HG02943 (cell line): ENCODE results near the gene FYCO1.

Source experiments
- ATAC-seq: cut with Tn5 transposase; IDR thresholded peaks from one replicate; pipeline ENCODE4 v1.9.1; 2021; ENCODE audit warnings: mild to moderate bottlenecking, low read depth, moderate library complexity; ENCODE audit not compliant: unreplicated experiment

FYCO1 gene

DNA sequence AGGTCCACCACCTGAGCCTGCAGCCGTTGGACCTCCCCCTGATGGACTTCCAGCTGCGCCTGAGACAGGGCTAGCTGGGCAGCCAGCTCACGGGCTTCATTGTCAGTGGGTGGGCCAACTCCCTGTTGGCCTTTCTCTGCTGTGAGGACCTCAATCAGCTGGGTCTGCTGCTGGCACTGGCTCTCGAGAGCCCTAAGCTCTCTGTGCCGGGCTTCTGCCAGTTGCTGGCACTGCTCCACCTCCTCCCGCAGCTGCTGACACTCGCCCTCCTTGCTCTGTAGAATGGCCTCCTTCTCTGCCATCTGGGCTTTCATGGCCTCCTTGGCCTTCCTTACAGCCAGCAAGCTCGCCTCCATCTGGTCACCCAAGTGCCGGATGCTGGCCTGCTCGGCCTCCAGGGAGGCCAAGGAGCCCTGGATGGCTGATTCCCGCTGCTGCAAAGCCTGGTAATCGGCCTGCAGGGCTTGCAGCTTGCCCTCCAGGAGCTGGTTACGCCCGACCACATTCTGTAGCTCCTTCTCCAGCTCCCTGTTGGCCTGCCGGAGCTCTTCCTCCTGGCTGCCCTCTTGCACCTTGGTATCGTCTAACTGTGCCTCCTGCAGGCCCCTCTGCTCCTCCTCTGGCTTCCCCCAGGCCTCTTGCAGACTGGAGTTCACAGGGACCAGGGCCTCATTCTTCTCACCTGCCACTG lies 28.5 kb downstream of the FYCO1 start:
- ATAC-seq: no peak

DNA sequence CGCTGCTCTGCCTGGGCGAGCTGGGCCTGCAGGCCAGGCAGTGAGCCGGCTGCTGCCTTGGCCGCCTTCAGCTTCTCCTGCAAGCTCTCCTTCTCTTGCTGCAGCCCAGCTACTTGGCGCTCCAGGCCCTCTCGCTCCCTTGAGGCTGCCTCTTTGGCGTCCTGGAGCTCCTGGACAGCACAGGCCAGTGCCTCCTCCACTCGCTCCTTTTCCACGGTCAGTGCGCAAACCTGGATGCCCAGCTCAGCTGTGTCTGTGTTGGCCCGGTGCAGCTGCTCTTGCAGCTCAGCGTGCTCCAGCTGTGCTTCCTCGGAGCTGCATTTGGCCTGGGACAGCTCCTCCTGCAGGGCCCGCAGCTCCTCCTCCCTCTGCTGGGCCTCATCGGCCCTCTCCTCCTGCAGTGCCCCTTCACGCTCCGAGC lies 29.2 kb downstream of the FYCO1 start:
- ATAC-seq: no peak

DNA sequence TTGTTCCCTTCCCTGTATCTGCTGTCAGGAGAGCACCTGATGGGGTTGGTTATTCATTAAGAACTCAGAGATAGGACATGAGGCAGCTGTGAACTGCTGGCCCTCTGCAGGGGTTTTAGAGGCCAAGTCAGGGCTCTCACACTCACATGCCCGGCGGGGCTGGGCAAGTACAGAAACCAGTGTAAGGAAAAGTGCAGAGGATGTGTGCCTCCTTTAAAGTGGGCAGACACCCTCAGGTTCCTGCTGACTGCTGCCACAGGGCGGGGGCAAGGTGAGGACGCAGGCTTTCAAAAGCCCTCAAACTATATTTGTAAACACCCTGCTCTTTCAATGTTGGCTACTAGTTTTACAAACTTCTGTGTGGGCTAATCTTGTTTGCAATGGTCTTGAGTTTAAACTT lies 30.0 kb downstream of the FYCO1 start:
- no peak for ATAC-seq

DNA sequence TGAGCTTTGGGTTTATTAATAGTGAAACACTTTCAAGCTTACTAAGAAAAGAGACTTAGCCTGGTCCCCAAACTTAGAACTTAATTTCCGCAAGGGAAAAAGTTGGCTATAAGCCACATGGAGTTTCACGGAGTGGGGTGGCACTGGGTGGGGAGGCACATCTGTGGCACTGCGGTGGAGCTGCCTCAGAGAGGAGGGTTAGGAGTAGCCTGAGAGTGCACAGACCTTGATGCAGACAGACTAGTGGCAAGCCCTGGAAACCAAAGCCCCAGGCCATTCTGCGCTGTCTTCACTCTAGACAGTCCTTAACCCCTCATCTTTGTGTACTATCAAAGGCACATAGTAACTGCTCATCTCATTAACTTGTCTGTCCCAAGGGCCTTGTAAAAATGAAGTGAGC lies 30.4 kb downstream of the FYCO1 start:
- no peak for ATAC-seq

DNA sequence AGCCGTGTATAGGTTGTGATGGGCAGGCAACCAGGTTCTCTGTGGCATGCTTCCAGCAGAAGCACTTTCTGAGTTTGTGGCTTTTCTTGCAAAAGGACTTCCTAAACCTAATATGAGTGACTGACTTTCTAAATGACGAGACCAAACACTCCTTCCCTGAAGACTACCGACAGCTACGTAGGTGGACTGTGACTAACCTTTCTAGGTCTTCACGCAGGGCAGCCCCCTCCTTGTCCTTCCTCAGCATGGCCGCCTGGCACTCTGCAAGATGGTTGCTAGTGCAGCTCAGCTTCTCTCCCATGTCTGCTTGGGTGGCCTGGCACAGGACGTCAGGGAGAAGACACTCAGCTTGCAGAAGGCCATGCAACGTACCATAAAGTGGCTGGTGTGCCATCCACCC lies 31.5 kb downstream of the FYCO1 start:
- ATAC-seq: no peak

DNA sequence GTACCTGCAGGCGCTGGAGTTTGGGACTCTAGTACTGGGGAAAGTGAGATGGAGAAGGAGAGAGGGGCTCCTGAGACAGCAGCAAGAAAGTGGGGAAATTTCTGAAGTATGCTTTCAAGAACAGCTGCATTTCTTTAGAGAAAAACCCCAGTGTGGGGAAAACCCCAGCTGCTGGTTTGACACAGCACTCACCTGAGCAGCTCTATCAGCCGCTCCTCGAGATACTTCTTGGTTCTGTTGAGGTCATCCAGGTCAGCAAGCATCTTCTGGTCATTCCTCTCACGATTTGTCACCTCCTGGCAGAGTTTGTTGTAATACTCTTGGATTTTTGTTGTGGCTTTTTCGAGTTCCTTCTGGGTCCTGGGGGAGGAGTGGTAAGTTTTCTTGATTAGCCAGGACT lies 33.6 kb downstream of the FYCO1 start:
- no peak for ATAC-seq

DNA sequence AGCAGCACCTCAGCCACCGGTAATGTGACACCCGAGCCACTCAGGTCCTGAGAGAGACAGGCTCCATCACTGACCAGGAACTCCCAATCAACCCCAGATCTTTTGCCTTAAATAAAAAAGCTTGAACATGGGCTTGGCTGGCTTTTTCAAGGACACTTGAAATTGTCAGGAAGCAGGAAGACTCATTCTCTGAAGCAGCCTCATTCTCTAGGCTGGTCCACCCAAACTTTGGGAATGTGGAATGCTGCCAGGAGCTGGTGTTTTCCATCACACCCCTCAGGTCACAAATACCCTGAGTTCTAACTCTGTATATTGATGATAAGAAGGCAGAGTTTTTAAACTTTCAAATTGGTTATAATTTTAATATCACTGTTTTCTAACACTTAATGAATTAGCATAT lies 35.3 kb downstream of the FYCO1 start:
- no peak for ATAC-seq

DNA sequence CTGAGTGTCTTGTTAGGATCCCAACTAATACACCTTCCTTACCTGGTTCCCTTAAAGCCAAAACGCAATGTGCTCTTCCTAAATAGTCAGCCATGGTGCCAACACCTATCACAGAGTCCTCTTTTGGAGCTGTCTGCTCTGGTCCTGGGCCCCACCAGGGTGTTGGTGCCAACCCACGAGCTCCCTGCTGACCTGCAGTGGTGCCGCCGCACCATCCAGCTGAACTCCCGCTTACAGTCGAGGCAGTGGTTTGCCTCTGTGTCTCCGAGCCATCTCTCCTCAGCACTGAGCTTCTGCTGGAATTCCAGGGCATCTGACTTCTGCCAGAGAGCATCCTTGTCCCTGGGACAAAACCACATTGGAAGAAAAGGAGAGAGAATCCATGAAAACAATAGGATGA lies 36.4 kb downstream of the FYCO1 start:
- ATAC-seq: no peak

DNA sequence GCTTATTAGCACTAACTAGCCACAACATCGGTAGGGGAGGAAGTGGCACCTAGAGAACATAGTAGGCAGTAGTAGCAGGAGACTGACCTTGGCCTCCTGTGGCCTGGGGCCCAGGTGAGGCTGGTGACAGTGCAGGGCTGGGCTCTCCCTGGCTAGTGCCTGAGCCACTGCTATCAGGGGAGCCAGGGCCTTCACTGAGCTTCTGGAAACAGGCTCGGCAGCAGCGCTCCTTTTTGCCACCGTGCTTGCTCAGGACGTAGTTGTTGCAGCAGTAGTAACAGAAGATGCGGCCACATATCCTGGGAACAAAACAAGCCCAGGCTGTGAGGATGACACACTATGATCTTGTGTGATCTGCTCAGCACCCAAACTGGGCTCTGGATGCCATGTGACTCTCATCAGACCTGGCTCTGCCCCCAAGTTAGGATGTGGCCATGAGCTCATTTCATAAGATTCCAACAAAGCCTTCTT lies 37.3 kb downstream of the FYCO1 start:
- ATAC-seq: no peak

DNA sequence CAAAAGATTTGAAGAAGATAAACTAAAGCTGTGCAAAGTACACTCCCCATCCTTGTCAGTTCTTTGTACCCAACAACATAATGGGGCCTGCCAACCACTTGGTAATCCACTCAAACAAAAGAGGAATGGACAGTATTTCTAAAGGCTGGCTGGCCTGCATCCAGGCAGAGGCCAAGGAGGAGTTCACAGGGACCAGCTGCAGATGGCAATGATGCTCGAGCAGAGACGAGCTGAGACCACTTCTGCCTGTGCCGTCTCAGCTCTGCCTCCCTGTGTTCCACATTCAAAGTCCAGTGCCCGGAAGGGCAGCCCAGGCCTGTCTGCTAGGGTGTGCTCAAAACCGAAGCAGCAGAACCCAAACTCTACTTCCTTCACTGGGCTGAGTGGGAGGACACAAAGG lies 38.0 kb downstream of the FYCO1 start:
- ATAC-seq: no peak

DNA sequence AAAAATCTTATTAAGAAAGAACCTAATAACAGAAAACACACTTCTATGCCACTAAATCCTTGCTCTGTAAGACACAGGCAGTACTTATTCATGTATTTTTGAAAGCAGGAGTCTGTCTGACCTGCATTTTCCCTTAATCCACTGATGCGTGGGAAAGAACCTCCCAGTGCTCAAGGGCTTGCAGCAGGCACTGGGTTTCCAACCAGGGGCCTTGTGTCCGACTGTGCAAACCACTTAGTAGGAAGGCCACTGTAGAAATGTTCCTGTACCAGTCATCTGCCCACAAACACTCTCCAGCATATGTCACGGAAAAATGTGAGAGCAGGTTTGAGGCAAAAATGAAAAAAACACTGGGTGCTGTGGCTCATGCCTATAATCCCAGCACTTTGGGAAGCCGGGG lies 39.9 kb downstream of the FYCO1 start:
- no peak for ATAC-seq

DNA sequence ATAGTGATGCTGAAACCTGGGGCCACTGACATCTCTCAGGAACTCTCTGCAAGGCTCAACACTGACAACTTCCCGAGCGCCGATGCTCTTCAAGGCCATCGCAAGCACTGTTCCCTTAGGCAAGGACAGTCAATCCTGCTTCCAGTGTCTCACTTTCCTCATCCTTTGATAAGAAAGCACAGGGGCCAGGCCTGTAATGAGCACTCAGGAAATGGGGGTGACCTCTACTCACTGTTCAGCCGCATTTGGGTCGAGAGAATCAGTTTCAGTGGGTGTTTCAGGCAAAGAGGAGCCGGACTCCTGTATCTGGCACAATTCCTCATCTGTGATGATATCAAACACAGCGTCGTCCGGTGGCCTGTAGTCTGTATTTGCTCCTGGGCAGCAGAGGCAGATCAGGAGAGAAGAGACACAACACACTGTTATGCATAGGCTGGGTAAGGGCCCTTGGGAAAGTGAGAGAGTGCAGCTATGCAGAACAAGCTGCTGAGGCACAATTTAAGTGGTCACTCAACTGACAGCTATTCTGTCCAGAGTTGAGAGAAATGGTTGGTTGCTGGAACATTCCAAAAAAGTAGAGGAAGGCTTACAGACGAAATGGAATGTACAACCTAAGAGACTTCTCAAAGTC lies 40.5 kb downstream of the FYCO1 start:
- ATAC-seq: no peak

DNA sequence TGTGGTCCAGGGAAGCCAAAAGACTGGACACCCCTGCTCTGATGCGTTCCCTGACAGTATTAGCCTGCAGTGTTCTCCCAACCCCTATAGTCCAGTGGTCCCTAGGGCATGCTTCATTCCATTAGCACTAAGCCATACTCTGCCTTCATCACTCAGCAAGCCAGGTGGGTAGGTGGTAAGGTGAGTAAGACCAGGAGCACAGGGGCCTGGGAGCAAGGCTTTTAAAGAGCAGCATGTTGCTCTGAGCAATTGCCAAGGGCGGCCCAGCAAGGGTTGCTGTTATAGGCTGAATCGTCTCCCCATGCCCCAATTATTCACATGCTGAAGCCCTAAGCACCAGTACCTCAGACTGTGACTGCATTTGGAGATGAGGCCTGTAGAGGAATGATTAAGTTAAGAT lies 41.3 kb downstream of the FYCO1 start:
- ATAC-seq: no peak

DNA sequence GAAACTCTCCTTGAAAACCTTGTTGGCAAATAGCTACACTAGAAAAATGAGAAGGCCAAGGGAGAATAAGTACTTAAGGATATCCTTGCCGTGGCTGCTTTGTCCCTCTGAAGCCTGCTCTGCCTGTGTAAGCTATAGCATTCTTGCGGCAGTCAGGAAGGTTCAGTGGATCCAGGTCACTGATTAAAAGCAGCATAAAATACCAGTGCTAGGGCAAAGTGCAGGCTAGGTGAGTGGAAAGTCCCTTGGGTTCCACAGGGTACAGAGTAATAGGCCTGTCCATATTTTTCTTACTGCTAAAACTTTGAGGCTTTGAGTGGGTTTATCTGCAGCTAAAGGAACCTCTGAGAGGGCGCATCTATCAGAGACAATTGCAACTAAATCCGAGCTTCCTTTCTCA lies 42.1 kb downstream of the FYCO1 start:
- no peak for ATAC-seq

DNA sequence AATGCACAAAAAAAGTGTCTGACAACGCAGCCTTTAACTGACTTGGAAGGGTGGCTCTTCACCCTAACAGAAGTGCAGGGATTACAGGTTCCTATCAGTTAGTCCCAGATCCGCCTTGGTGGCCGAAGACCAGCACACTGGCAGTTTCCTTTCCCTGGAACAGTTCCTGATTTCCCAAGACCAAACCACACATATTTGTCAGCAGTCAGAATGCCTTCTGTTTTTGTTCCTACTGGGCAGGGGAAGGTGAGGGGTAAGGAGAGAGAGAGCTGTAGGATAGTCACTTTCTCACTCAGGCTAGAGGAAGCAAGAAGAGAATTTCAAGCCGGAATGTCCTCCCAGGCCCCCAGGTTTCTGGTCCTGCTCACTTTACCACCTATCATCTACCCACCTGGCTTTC lies 43.2 kb downstream of the FYCO1 start:
- ATAC-seq: no peak

DNA sequence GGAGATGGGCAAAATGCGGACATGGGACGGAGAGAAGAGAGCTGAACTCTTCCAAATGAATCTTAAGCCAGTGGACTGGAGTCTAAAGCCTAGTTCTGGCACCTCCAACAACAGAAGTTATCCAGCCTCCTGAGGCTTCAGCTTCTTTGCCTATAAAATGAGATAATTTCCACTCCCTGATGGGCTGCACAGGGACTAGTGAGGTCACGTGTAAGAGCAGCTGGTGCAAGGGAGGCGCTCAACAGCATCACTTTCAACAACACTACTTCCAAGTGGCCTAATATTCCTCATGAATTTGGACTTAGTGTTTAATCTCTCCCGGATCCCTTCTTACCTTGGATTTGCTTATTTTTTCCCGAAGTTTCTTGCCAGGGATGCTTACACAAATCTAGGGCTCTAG lies 43.7 kb downstream of the FYCO1 start:
- ATAC-seq: no peak

DNA sequence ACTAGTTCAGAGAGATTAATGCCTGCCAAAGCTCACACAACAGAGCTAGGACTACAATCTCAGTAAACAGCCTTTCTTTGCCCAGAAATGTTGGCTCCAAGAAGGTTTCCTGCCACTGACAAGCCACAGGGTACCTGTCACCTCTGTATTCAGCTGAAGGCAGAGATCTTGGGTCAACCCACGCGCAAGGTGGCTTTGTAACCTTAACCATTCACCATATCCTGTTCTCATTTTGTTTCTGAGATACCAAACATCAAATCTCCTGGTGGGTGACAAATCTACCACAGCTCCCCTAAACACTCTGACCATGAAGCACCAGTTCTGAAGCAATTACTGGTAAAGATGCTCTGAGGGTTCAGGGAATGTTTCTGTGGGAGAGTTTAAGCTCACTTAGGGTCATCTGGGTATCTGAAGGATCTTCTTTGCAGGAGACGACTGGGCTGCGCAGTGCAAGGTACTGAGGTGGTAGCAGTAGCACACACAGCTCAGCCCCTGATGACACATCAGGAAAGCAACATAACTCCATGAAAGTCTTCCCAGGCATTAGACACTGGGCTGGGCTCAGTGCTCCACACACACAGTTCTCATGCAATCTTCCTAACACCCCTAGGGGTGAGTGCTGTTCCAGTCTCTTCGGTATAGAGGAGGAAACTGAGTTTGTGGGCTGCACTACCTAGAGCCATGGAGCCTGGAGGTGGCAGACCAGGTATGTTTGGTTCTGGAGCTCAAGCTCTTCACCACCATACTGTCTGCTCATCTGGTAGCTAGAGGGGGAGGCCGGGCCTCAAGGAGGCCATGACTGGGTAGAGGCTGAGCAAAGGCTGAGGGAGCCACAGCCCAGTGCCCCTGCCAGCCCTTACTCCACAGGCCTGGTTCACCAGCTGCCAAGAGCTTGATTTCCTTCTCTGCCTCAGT lies 44.7 kb downstream of the FYCO1 start:
- ATAC-seq: no peak

DNA sequence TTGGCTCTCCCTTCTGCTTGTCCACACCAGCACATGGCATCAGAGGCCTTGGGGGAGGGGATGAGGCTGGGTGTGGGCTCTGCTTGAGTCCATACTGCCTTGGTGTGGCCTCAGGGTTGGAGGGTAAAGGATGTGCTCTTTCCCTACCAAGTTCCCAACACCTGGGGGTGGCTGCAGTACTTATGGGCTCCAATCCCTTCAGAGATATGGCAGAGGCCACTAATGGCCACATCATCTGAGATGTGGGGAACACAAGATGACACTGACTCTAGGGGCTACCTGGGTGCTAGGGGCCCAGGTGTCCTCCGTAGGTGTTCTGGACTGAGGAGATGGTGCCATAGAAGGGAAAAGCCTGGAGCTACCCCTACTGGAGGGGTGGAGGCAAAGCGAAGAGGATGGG lies 45.5 kb downstream of the FYCO1 start:
- ATAC-seq: no peak

DNA sequence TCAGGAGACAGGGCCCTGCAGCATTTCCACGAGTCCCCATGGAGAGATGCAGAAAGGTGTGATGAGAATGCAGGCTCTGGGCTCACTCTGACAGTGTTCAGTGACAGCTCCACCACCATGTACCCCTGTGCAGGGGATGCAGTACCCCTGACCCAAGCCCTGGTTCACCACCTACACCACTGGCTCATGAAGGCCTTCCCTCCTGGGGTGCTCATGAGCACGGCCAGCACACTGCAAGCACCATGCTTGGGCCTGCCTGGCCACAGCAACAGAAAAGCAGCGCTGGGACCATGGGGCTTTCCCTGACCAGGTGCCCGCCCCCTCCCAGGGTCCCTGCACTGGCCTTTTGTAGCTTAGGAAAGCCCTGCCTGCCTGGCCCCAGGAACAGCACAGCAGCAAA lies 46.2 kb downstream of the FYCO1 start:
- ATAC-seq: no peak

DNA sequence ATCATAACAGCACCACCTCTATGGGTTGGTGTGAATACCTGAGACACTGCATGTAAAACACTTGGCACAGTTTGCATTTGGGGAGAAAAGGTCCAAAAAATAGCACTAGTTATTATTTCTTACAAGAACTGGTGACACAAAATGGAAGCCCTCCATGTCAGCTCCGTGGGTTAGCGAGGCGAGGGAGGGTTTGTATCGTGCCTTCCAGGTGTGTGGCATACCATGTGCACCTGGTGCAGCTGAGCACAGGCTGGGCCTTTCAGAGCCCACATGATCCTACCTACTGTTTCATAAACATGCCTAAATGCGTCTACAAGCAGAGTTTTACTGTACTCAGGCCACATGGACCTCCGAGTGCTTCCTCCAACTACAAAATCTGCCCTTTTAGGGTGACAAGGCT lies 46.7 kb downstream of the FYCO1 start:
- no peak for ATAC-seq

DNA sequence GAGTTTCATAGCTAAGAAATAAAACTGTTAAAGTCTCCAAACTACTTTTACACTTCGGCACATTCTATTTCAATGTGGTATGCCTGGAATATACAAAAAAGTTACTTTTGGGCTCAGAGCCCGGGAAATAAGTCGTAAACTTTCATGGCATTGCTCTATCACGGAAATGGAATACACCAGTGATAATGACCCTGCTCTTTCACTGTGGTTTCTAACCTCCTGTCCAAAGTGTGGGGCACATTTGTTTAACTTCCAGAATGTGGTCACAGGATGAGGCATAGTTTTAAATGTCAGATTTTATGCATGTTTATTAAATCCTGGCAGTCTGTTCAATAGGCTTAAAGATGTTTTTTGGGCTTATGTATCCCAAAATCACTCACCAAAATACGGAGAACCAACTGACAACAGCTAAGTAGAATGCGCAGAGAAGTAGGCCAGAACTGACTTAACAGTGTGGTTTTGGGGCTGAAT lies 47.3 kb downstream of the FYCO1 start:
- no peak for ATAC-seq
